Measurements from ENCODE around the gene PLA2G3.
"Not testable (repeated sequence)": the region's sequence is repeated elsewhere in the genome, so short reads cannot be mapped to it uniquely, and the experiment has no call there.

The PLA2G3 gene

GRCh38 chr22:31122532-31123291 lies 17.6 kb downstream of the PLA2G3 start, which contains the start of gene INPP5J:
Gene INPP5J, plus strand, starts transcription at chr22:31122966. Its CDS starts 49 bp downstream, at chr22:31123015.
- DNase-seq (ENCODE audit: low spot score) = no peak

GRCh38 chr22:31122196-31122531 lies 18.1 kb downstream of the PLA2G3 start:
- DNase-seq (ENCODE audit: low spot score) = no peak

- DNase-seq (ENCODE audit: low spot score) = no peak
Measured at GRCh38 chr22:31121403-31121802, 18.9 kb downstream of the PLA2G3 start.

- no peak for DNase-seq (ENCODE audit: low spot score)
Measured at GRCh38 chr22:31120642-31121041, 19.7 kb downstream of the PLA2G3 start.

- DNase-seq (ENCODE audit: low spot score) = no peak
Measured at GRCh38 chr22:31120230-31120629, 20.1 kb downstream of the PLA2G3 start.

- DNase-seq (ENCODE audit: low spot score) = no peak
Measured at GRCh38 chr22:31119026-31119717, 21.1 kb downstream of the PLA2G3 start.

GRCh38 chr22:31118046-31118820 lies 22.1 kb downstream of the PLA2G3 start:
- DNase-seq (ENCODE audit: low spot score) = no peak

GRCh38 chr22:31112547-31113091 lies 27.7 kb downstream of the PLA2G3 start:
- DNase-seq (ENCODE audit: low spot score) = not testable (repeated sequence)

- DNase-seq (ENCODE audit: low spot score) = no peak
Measured at GRCh38 chr22:31107894-31108218, 32.5 kb downstream of the PLA2G3 start.

GRCh38 chr22:31107178-31107893 lies 33.0 kb downstream of the PLA2G3 start, which contains the start of gene SELENOM:
Gene SELENOM, minus strand, starts transcription at chr22:31107568. Its CDS starts 63 bp downstream, at chr22:31107505.
- peak; percentile 92 for DNase-seq (ENCODE audit: low spot score)

- no peak for DNase-seq (ENCODE audit: low spot score)
Measured at GRCh38 chr22:31106731-31107177, 33.6 kb downstream of the PLA2G3 start.

- DNase-seq (ENCODE audit: low spot score) = no peak
Measured at GRCh38 chr22:31106001-31106571, 34.2 kb downstream of the PLA2G3 start.

- no peak for DNase-seq (ENCODE audit: low spot score)
Measured at GRCh38 chr22:31105282-31105929, 34.9 kb downstream of the PLA2G3 start.

- DNase-seq (ENCODE audit: low spot score) = no peak
Measured at GRCh38 chr22:31104869-31105268, 35.4 kb downstream of the PLA2G3 start.

GRCh38 chr22:31103899-31104694 lies 36.2 kb downstream of the PLA2G3 start:
- no peak for DNase-seq (ENCODE audit: low spot score)

- no peak for DNase-seq (ENCODE audit: low spot score)
Measured at GRCh38 chr22:31103111-31103510, 37.2 kb downstream of the PLA2G3 start.

- DNase-seq (ENCODE audit: low spot score) = no peak
Measured at GRCh38 chr22:31102441-31103081, 37.7 kb downstream of the PLA2G3 start.

- no peak for DNase-seq (ENCODE audit: low spot score)
Measured at GRCh38 chr22:31100762-31101525, 39.4 kb downstream of the PLA2G3 start.
